ENCODE measurements around the gene PTPRS. TPM values are rescaled to one million over a fixed set of nuclear protein-coding genes. Genes with fewer than 3 reads are reported as not detected.
"Not testable (repeated sequence)": the region's sequence is repeated elsewhere in the genome, so short reads cannot be mapped to it uniquely, and the experiment has no call there.

PTPRS gene
- 71.2 TPM for polyA plus RNA-seq (ENCODE audit: insufficient read length)
- long read RNA-seq, donor 1, partial matches to known transcripts = 10 of 13 reads
- long read RNA-seq, donor 1, other reads (novel, unspliced or antisense) = 0 of 13 reads
- long read RNA-seq, donor 2, partial matches to known transcripts = 0 of 3 reads
- long read RNA-seq, donor 2, other reads (novel, unspliced or antisense) = 0 of 3 reads
- long read RNA-seq, donor 3, partial matches to known transcripts = 5 of 5 reads
- long read RNA-seq, donor 3, other reads (novel, unspliced or antisense) = 0 of 5 reads
- long read RNA-seq, donor 4 = 0 reads
- long read RNA-seq, donor 5, partial matches to known transcripts = 0 of 2 reads
- long read RNA-seq, donor 5, other reads (novel, unspliced or antisense) = 0 of 2 reads
- long read RNA-seq, donor 6, partial matches to known transcripts = 0 of 3 reads
- long read RNA-seq, donor 6, other reads (novel, unspliced or antisense) = 0 of 3 reads
- long read RNA-seq, donor 7, partial matches to known transcripts = 5 of 8 reads
- long read RNA-seq, donor 7, other reads (novel, unspliced or antisense) = 0 of 8 reads
- long read RNA-seq, donor 8 = 0 reads

GRCh38 chr19:5340637-5341447 lies at the start of gene PTPRS:
PTPRS (minus strand) TSS chr19:5340812; CDS start chr19:5286140, 54,672 bp downstream.
- DNase-seq = peak; percentile 75

DNA sequence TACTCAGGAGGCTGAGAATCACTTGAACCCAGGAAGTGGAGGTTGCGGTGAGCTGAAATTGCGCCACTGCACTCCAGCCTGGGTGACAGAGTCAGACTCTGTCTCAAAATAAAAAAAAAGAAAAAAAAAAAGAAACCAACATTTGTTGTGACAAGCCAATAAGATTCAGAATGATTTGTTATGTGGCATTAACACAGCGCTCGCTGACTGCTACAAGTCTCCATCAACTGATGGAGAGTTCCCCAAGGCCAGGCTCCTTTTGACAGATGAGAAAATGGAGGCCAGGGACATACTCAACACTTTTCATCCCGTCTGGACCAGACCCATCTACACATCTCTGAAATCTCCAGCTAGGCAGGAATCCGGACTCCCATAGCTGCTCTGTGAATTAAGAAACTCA lies 48.7 kb upstream of the PTPRS start:
- no peak for DNase-seq

DNA sequence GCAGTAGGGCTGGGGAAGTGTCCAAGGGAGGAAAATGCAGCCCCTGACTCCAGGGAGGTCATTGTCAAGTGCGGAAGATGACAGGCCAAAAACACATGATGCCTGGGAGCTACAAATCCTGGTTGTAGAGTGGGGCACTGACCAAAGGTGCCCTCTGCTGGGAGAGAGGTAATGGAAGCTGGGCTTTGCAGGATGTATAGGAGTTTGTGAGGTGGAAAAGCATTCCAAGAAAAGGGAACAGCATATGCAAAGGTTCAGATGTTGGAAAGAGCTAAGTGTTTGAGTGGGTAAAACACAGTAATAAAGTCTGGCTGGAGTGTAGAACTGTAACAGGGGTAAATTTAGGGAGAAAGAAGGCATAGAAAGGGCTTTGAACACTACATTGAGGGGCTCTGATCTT lies 46.9 kb upstream of the PTPRS start:
- DNase-seq = no peak

DNA sequence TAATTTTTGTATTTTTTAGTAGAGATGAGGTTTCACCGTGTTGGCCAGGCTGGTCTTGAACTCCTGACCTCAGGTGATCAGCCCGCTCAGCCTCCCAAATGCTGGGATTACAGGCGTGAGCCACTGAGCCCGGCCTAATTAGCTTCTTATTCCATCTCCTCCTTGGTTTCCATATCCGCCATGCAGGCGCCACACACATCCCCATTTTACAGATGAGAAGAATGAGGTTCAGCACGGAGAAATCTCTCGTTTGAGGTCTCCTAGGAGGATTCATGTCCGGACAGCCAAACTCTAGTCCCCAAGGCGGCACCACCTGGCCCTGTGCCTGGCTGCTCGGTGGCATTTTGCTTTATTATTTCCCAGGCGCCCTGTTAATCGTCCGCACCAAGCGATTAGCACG lies 46.2 kb upstream of the PTPRS start:
- DNase-seq = no peak

DNA sequence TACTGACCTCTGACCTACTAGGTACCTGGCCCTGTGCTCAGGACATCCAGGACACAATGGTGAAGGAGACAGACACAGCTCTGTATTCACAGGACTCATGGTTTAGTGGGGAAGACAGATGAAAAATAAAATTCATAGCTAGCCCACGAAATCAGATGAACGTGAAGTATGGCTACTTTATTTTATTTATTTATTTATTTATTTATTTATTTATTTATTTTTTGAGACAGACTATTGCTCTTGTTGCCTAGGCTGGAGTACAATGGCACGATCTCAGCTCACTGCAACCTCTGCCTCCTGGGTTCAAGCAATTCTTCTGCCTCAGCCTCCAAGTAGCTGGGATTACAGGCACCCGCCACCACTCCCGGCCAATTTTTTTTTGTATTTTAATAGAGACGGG lies 40.6 kb upstream of the PTPRS start:
- not testable (repeated sequence) for DNase-seq

GRCh38 chr19:5380215-5380919 lies 39.8 kb upstream of the PTPRS start:
- DNase-seq = no peak

GRCh38 chr19:5376928-5377327 lies 36.3 kb upstream of the PTPRS start:
- no peak for DNase-seq

- DNase-seq = no peak
Measured at GRCh38 chr19:5372572-5373200, 32.1 kb upstream of the PTPRS start.

DNA sequence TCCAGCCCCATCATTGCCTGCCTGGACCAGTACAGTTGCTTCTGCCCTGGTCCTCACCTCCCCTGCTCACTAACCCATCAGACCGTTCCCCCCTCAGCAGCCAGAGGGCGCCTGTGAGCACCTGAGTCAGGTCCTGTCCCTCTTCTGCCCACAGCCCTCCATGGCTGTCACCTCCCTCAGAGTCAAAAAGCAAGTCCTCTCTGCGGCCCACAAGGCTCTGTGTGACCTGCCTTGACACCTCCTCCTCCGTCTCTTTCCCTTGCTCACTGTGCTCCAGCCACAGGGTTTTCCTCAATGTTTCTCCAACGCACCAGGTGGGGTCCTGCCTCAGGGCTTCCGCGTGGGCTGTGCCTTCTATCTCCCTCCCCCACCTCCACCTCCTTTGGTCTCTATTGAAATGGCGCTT lies 29.4 kb upstream of the PTPRS start:
- DNase-seq = no peak

- DNase-seq = no peak
Measured at GRCh38 chr19:5369304-5369703, 28.7 kb upstream of the PTPRS start.

GRCh38 chr19:5367530-5368133 lies 27.0 kb upstream of the PTPRS start:
- no peak for DNase-seq

- DNase-seq = no peak
Measured at GRCh38 chr19:5365905-5366304, 25.3 kb upstream of the PTPRS start.

DNA sequence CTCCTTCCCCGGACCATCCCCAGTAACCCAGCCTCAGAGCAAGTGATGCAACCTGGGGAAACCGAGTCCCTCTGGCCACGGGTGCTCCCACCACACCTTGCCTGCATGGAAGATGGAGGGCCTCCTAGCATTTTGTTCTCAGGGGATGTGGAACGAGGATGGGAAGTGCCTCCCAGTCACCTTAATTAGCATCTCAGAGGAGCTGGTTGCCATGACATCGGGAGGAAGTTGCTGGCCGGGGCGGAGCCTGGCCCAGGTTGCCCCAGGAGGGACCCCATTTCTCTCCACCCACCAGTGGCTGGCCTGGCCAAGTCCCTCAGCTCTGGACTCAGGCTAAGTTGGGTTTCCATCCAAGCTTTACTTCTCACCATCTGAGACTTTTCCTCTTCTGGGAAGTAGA lies 24.1 kb upstream of the PTPRS start:
- no peak for DNase-seq

DNA sequence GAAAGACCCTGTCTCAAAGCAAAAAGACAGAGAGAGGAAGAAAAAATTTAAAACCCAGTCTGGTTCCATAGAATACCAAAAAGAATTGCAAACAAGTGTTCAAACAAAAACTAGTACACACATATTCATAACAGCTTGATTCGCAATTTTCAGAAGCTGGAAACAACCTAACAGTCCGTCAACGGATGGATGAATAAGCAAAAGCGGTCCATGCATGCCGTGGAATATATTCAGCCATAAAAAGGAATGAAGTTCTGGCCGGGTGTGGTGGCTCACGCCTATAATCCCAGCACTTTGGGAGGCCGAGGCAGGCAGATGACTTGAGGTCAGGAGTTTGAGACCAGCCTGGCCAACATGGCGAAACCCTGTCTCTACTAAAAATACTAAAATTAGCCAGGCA lies 21.2 kb upstream of the PTPRS start:
- DNase-seq = not testable (repeated sequence)

DNA sequence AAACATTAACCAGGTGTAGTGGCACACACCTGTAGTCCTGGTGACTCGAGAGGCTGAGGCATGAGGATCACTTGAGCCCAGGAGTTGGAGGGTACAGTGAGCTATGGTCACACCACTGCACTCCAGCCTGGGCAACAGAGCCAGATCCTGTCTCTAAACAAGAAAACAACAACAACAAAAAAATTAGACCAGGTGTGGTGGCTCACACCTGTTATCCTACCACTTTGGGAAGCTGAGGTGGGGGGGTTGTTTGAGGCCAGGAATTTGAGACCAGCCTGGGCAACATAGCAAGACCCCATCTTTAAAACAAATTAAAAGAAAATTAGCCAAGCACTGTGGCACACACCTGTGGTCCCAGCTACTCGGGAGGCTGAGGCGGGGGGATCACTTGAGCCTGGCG lies 20.8 kb upstream of the PTPRS start:
- DNase-seq = no peak

DNA sequence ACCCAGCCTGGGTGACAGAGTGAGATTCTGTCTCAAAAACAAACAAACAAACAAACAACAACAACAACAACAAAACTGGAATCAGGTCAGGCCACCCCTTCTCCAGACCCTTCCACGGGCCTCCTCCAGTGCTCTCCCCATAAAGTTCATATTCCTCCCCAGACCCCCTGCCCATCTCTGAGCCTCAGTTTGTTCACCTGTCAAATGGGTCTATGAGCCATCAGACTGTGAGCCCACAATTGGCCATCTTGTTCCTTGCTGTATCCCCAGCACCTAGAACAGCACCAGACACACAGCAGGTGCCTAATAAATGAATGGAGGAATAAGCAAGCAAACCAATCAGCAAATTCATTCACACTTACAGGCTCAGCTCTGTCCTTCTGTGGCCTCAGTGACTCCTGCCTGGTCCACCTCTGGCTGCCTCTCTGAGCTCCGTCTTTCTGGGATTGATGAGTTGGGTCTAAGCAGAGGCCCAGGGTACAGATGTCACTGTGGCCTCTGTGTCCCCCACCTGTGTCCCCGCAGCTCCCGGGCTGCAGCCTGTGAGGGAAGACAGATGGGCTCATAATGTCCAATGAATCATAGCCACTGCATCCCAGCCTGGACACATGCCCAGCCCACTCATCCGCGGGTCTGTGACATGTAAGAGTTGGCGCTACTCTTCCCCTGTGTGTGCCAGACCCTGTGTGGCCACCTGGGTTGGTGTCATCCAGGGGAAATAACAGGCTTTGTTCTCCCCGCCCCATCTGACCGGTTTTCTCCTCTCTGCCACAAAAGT lies 19.6 kb upstream of the PTPRS start:
- DNase-seq = no peak

- DNase-seq = no peak
Measured at GRCh38 chr19:5358173-5358800, 17.7 kb upstream of the PTPRS start.

GRCh38 chr19:5357584-5357983 lies 17.0 kb upstream of the PTPRS start:
- DNase-seq = no peak

DNA sequence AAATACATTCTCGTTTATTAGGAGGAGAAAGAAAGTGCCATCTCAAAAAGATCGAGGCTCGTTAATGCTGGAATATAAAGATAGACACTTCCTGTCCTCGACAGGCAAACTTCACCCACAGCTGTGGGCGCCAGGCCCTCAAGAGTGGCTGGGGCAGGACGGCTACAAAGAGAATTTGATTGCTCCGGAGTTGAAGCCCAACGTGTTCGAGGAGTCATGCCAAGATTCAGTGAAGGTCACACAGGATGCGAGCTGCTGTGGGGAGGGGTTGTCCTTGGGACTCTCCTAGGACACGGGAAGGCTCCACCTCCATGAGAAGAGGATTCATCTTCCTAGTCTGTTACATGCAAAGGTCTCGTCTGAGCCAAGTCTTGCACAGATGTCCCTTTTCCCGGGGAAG lies 16.3 kb upstream of the PTPRS start:
- no peak for DNase-seq

DNA sequence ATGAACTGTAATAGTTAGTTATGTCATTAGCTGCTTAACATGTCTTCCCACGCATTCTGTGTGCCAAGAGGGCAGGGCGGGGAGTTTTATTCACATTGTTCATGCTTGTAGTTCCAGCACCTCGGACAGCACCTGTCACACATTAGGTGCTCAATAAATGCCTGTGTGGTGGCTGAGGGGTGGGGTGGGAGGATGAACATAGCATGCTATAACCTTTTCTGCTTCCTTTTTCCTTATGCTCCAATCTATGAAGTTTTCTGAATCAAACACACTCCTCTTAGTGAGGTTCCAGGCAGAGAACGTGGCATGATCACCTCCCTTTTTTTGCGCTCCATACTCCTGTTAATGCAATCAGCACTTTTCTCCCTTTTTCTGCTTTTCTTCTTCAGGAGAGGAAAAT lies 15.8 kb upstream of the PTPRS start:
- DNase-seq = no peak
